Renal pelvis (tissue), 4 donors: Measurements from ENCODE around the gene GPX8. TPM values are rescaled to one million over a fixed set of nuclear protein-coding genes. Genes with fewer than 3 reads are reported as not detected.

Source experiments
- DNase-seq: peaks from one replicate; pipeline ENCODE4 v3.0.0-alpha.2; 2013
- polyA plus RNA-seq, 3 donors: library from polyadenylated mRNA; unstranded; fragments of 120-200 nt; gene quantifications; one replicate each; pipeline ENCODE4 v1.2.1, GENCODE V29; 2013; ENCODE audit not compliant: insufficient read length in 3 of 3

Gene GPX8
- polyA plus RNA-seq, 3 donors, result 65.4 to 76.2 (median 70.1) TPM

GRCh38 chr5:55160493-55161209, 680 bp downstream of the GPX8 start:
- DNase-seq, result peak; percentile 87

DNA sequence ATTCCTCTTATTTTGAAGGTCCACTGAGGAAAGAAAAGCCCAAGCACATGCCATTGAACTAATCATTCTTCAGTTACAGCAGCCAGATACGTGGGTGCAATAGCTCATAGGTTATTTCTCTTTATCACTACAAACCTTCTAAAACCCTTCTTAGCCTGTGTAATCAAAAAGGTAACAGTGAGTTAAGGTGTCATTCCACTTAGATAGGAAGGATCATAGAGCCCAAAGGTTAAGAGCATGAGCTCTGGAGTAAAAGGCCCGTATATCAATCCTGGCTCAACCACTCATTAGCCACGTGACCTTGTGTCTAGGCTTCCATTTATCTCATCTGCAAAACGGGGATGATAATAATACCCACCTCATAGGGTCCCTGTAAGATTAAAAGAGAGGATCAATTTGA, 2.7 kb downstream of the GPX8 start:
- no peak for DNase-seq

- DNase-seq, result no peak
Observed at GRCh38 chr5:55171471-55171870, 11.5 kb downstream of the GPX8 start.

GRCh38 chr5:55172051-55172899, 12.3 kb downstream of the GPX8 start:
- peak; percentile 85 for DNase-seq

DNA sequence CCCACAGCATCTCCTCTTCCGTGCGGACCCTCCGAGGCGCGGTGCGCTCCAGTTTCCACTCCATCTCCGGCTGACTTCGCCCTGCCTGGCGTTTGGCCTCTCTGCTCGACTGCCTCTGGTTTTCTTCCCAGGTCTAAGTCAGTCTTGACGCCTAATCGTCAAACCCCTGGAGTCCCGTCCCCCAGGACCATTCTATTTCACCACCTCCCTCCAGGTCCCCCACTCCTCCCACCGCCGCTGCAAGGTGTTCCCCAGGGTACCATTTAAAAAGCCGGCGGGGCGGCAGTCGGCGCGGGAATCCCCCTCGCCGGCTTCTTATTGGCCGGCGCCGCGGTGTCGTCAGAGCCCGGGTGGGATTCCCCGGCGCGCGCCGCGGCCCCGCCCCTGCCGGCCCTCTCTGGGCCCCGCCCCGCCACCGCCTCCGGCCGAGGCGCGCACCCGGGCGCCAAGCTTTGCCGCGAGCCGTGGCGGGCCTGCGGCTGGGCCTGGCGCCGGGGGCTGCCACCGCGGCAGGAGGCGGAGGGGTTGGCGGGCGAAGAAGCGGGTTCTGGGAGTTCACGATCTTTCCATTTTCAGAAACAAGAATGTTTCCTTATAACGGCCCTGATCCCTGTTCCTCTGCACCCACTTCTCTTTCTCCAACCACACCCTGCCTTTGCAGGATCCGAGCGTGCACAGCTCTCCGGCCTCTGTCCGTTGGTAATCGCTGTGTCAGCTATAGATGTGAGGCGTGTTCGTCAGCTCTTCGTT, 13.1 kb downstream of the GPX8 start, which contains the start of gene CDC20B:
CDC20B (minus strand) TSS at position 241 of the 750 bp plus-strand sequence; CDS start at position 64, 177 bp downstream.
- peak; percentile 80 for DNase-seq

- DNase-seq, result no peak
Observed at GRCh38 chr5:55173687-55174230, 13.8 kb downstream of the GPX8 start.

- DNase-seq, result no peak
Observed at GRCh38 chr5:55175781-55176175, 15.8 kb downstream of the GPX8 start.

DNA sequence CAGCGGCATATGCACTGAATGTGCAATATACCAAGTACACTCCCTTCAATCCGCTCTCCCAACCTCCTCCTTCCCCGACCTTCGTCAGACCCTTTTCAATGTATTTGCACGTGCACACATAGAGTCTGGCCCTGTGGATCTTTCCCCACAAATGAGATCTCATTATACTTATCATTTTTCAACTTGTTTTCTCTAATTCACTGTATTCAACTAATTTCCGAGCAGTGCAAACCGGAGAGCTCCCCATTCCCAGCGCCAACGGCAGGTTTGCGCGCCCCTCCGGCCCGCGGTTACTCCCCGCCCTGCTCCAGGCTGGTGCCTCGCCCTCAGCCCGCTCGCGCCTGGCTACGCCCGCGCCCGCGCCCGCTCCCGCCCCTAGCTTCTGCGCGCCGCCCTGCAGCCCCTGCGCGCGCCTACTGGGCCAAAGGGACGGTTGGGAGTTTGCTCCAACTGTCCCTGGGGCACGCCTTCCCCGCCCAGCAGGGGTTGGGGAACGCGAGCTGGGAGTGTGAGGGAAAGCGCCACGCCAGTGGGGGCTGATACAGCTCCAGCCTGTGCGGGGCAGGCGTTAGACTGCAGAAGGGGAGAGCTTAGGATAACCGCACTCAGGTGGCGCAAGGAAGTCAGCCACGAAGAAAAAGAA, 16.3 kb downstream of the GPX8 start:
- DNase-seq, result peak; percentile 33

DNA sequence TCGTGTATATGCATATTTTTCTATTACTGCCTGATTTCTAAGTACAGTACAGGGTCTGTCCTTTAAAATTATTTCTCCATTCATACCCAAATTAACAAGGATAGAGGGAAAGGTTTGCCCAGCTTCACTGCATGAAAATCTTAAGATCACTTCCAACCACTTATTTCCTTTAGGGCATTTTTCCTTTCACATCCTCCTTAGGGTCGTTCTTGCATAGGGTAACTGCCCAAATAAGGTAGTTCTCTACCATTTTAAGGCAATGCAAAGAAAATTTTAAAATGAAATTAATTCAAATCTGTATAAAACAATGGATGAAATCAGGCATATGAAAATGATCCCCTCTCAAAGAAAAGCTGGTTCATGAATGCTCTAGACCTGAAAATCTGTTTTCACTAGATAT, 17.1 kb downstream of the GPX8 start:
- DNase-seq, result no peak

DNA sequence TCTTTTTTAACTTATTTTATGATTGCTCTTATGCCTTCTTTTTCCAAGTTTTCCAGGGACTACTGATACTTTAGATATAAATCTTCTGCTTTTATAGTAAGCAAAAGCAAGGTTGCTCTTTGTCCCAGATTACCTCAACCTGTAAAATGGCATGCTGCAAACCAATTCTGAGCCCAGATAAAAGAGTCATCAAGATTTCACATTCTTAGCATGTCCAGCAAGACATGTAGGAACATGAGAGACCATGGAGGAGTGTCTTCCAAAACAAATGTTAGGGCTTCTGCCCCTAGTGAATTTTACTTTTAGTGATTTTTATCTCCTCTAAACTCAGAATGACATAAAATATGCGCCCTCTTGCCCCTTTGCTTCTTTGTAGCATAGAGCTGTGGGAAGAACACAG, 20.0 kb downstream of the GPX8 start:
- no peak for DNase-seq

GRCh38 chr5:55187370-55187769, 27.4 kb downstream of the GPX8 start:
- DNase-seq, result no peak

DNA sequence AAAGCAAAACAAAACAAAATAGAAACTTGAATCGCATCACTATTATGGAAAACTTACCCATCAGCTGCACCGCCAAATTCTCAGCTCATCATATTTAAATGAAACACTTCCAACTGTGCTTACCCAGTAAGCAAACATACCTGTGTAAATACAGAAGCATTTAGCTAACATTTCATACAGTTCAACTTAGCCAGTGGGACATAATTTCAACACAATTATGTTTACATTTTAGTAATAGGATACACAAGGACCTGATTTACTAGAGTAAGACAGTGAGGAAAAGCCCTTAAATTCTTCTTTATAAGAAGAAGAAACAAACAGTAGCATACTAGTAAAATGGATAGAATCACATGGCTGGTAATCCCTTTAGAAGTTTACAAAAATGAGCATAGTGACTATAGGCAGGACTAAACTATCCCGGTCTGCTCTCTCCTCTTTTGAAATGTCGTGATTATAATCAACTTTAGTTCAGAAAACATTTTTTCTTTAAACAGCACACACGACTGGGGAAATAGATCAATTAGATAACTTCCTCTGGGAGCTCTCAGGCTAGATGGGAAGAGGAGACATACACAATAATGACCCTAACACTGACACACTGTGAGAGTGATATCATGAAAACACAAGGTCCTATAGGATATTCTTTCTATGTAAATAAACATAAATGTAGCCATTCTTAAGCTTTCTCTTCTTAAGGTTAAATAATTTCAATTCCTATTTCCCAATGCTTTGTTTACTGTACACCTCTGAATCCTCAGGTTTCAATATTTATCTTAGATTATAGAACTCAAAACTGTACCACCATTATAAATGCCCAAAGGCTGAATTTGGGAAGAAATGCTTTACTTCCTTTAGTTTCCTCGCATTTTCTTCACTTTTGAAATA, 28.9 kb downstream of the GPX8 start:
- DNase-seq, result no peak

- no peak for DNase-seq
Observed at GRCh38 chr5:55191165-55191564, 31.2 kb downstream of the GPX8 start.

- no peak for DNase-seq
Observed at GRCh38 chr5:55205001-55205400, 45.0 kb downstream of the GPX8 start.

- no peak for DNase-seq
Observed at GRCh38 chr5:55211184-55211874, 51.4 kb downstream of the GPX8 start.
